NT2/D1 (cell line): ENCODE measurements around the gene CERS6.

ENCODE experiments used
- SUZ12 ChIP-seq: IDR thresholded peaks from 2 replicates; pipeline ENCODE4 v1.6.1; 2011; ENCODE audit not compliant: insufficient read length, insufficient read depth; ENCODE audit errors: extremely low read depth
- YY1 ChIP-seq: IDR thresholded peaks from 2 replicates; pipeline ENCODE4 v1.6.1; 2011; ENCODE audit not compliant: insufficient read length, insufficient read depth
- ZNF274 ChIP-seq: IDR thresholded peaks from 2 replicates; pipeline ENCODE4 v1.6.1; 2011; ENCODE audit warnings: mild to moderate bottlenecking, low read depth, low read length

GRCh38 chr2:168753765-168754329, 297.8 kb downstream of the CERS6 start:
- no peak for TF ChIP-seq ZNF274
- TF ChIP-seq SUZ12: no peak
- no peak for TF ChIP-seq YY1
